22Rv1 (cell line): ENCODE results near the gene SYTL4.

ENCODE experiments used
- ZFX ChIP-seq: fragments of 450-650 bp; IDR thresholded peaks from 2 replicates; pipeline ENCODE4 v1.6.1; 2017; ENCODE audit warnings: antibody characterized with exemption, borderline replicate concordance
- TF ChIP-seq, protein P1 (sequence below): fragments of 450-650 bp; IDR thresholded peaks from 2 replicates; pipeline ENCODE4 v1.5.1; 2017; ENCODE audit warnings: mild to moderate bottlenecking

DNA sequence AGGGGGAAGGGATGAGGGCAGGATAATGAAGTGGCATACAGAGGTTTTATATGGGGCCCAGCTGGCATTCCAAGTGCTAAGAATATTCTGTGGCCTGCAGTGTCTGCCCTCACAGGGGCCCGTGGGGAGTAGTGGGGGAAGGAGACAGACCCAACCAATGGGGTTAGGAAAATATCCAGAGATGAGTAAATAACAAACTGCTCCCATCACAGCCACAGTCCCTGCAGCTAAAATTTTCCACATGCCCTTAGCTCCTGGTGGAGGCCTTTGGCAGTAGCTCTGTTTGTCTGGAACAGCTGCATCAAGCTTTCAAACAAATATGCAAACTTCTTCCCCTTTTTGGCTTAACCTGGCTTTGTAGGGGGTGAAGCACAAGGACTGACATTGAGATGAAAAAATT, 84.8 kb downstream of the SYTL4 start:
- TF ChIP-seq, protein P1, sequence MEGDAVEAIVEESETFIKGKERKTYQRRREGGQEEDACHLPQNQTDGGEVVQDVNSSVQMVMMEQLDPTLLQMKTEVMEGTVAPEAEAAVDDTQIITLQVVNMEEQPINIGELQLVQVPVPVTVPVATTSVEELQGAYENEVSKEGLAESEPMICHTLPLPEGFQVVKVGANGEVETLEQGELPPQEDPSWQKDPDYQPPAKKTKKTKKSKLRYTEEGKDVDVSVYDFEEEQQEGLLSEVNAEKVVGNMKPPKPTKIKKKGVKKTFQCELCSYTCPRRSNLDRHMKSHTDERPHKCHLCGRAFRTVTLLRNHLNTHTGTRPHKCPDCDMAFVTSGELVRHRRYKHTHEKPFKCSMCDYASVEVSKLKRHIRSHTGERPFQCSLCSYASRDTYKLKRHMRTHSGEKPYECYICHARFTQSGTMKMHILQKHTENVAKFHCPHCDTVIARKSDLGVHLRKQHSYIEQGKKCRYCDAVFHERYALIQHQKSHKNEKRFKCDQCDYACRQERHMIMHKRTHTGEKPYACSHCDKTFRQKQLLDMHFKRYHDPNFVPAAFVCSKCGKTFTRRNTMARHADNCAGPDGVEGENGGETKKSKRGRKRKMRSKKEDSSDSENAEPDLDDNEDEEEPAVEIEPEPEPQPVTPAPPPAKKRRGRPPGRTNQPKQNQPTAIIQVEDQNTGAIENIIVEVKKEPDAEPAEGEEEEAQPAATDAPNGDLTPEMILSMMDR: no peak
- TF ChIP-seq ZFX: no peak
